ENCODE results near the gene LRP5. TPM values are rescaled to one million over a fixed set of nuclear protein-coding genes. Genes with fewer than 3 reads are reported as not detected.

LRP5 gene
- total and polyA plus RNA-seq, 2 experiments from 2014 or later = 26.9 to 51.1 TPM

GRCh38 chr11:68398995-68399851 is 86.8 kb downstream of the LRP5 start (continued):
- TF ChIP-seq REST (IDR thresholded peaks at IDR 0.05; ENCODE audit: unreplicated experiment) (no peak), EZH2phosphoT487 (IDR thresholded peaks at IDR 0.05; ENCODE audit: unreplicated experiment) (no peak), POLR2AphosphoS5 (IDR thresholded peaks at IDR 0.05; ENCODE audit: low read depth) (no peak), CREB1 (CRISPR knock-in tag; IDR thresholded peaks at IDR 0.05; ENCODE audit: low read depth) (no peak), JUNB (IDR thresholded peaks at IDR 0.05; ENCODE audit: unreplicated experiment) (no peak), ZNF331 (CRISPR knock-in tag; IDR thresholded peaks at IDR 0.05; ENCODE audit: low read depth) (no peak), EZH2 (IDR thresholded peaks at IDR 0.05; ENCODE audit: low read depth, unreplicated experiment) (no peak), CTCF (conservative IDR thresholded peaks at IDR 0.05; ENCODE audit: low read depth in 2 of 2) (no peak), STAT1 (IDR thresholded peaks at IDR 0.05; ENCODE audit: unreplicated experiment) (no peak)

DNA sequence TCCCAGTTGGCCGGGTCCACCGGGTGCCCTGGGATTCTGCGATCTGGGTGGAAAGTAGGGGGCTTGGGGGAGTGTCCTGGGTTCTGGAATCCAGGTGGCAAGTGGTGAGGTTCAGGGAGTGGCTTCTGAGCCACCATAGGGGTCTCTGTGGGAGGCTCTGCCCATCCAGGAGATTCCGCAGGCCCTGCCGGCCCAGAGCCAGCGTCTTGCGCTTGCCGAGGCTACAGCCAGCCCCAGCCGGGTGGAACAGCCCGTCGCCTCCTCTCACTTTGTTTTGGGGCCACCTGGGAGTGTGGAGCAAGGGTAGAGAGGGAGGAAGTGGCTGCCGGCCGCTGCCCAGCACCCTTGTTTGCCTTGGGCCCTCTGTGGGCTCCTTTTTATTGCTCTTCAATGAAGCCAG is 87.5 kb downstream of the LRP5 start:
- Histone ChIP-seq H3K79me2 (replicated peaks; ENCODE audit: insufficient read depth) (no peaks in the 10 kb centered on the region), H3K4me3 (no peak overlapping the region), H3K27ac (ENCODE audit: low read depth) (peak overlapping the region; percentile 86; the same call in 1 of the 2 replicates), H3K4me2 (no peak overlapping the region), H3K4me1 (ENCODE audit: insufficient read depth) (no peaks in the 10 kb centered on the region), H3K9me2 (ENCODE audit: insufficient read depth) (no peaks in the 10 kb centered on the region), H4K20me1 (replicated peaks; ENCODE audit: insufficient read depth) (no peaks in the 10 kb centered on the region), H3K27me3 (ENCODE audit: insufficient read depth) (no peaks in the 10 kb centered on the region), H3K36me3 (ENCODE audit: insufficient read depth) (no peaks in the 10 kb centered on the region), H3F3A (replicated peaks; ENCODE audit: low read depth) (no peaks in the 10 kb centered on the region), H2AFZ (no peak overlapping the region)
- peaks cover 3% of the 10 kb centered on the region for H3K27me3 Mint-ChIP-seq (ENCODE audit: insufficient read depth, low read depth, poor library complexity)
- no peak for DNase-seq (ENCODE audit: low spot score)
- H3K4me3 Mint-ChIP-seq = no peak overlapping the region
- peak overlapping the region; percentile 83; the same call in 1 of the 2 replicates for H3K27ac Mint-ChIP-seq
- no peaks in the 10 kb centered on the region for H3K4me1 Mint-ChIP-seq
- no peaks in the 10 kb centered on the region; the same call in 2 of the 3 replicates for H3K9me3 Mint-ChIP-seq
- peak; percentile 42 for ATAC-seq
- H3K36me3 Mint-ChIP-seq (ENCODE audit: low read depth) = peaks cover 24% of the 10 kb centered on the region
- TF ChIP-seq ZNF462 (CRISPR knock-in tag; IDR thresholded peaks at IDR 0.05) = no peak
- no peak for TF ChIP-seq ZNF114 (CRISPR knock-in tag; IDR thresholded peaks at IDR 0.05)
